ENCODE results near the gene TMEM190.
A peak's percentile ranks its signal among the peaks of the same experiment; 100 is the strongest.

TMEM190 gene

GRCh38 chr19:55365245-55365644, 11.4 kb upstream of the TMEM190 start:
- Histone ChIP-seq H3K4me3 (ENCODE audit: low read depth, low read length) (no peak overlapping the region), H3K27ac (ENCODE audit: extremely low read depth, low read depth, low read length) (no peak overlapping the region), H3K4me1 (ENCODE audit: control insufficient read depth, insufficient read depth, low read length) (peaks cover 5% of the 10 kb centered on the region; the same call in 1 of the 2 replicates), H3K36me3 (ENCODE audit: control insufficient read depth in 2 of 2, insufficient read depth in 1 of 2, low read length in 2 of 2) (no peaks in the 10 kb centered on the region), H3K9me3 (ENCODE audit: control insufficient read depth, insufficient read depth, low read depth, low read length) (no peaks in the 10 kb centered on the region)
- CTCF ChIA-PET, result no interaction called here
- no peak for TF ChIP-seq ZNF354C (tag by site-specific recombination; IDR thresholded peaks at IDR 0.05; ENCODE audit: borderline replicate concordance, low read depth)
- no peak for TF ChIP-seq REST (tag by site-specific recombination; IDR thresholded peaks at IDR 0.05)
- no peak for TF ChIP-seq MZF1 (tag by site-specific recombination; IDR thresholded peaks at IDR 0.05; ENCODE audit: borderline replicate concordance)
- no peak for TF ChIP-seq ZNF18 (tag by site-specific recombination; IDR thresholded peaks at IDR 0.05)
- TF ChIP-seq ZNF302 (tag by site-specific recombination; IDR thresholded peaks at IDR 0.05; ENCODE audit: low read depth), result no peak
- TF ChIP-seq ZNF776 (tag by site-specific recombination; IDR thresholded peaks at IDR 0.05; ENCODE audit: borderline replicate concordance), result no peak
- no peak for TF ChIP-seq BCL11B (tag by site-specific recombination; IDR thresholded peaks at IDR 0.05; ENCODE audit: low read depth)
- no peak for TF ChIP-seq ZSCAN4 (tag by site-specific recombination; IDR thresholded peaks at IDR 0.05)
- POLR2A ChIA-PET, result interaction anchor here (1.0 kb wide), 1 partner anchor 26 kb away, joined by 4 read pairs; no protein-coding TSS in a partner anchor

- CTCF ChIA-PET, result no interaction called here
- no peak overlapping the region for H3K27ac ChIP-seq (ENCODE audit: extremely low read depth, low read depth, low read length)
- no peak overlapping the region for H3K4me3 ChIP-seq (ENCODE audit: low read depth, low read length)
- POLR2A ChIA-PET, result interaction anchor here (0.9 to 1.3 kb wide), 2 partner anchors 16 to 26 kb away, joined by 3 to 5 read pairs; partner anchors contain the start of gene KMT5C
- H3K9me3 ChIP-seq (ENCODE audit: control insufficient read depth, insufficient read depth, low read depth, low read length), result no peaks in the 10 kb centered on the region
- H3K36me3 ChIP-seq (ENCODE audit: control insufficient read depth in 2 of 2, insufficient read depth in 1 of 2, low read length in 2 of 2), result no peaks in the 10 kb centered on the region
- peaks cover 5% of the 10 kb centered on the region; the same call in 1 of the 2 replicates for H3K4me1 ChIP-seq (ENCODE audit: control insufficient read depth, insufficient read depth, low read length)
- no peak for TF ChIP-seq IKZF3 (tag by site-specific recombination; IDR thresholded peaks at IDR 0.05)
- TF ChIP-seq ZNF513 (tag by site-specific recombination; IDR thresholded peaks at IDR 0.05), result no peak
- no peak for TF ChIP-seq ZNF529 (tag by site-specific recombination; IDR thresholded peaks at IDR 0.05; ENCODE audit: insufficient replicate concordance)
- 0 out of 2 replicates have a peak, but pooled peaks have one; percentile 34 for TF ChIP-seq PATZ1 (tag by site-specific recombination; IDR thresholded peaks at IDR 0.05)
- peak; percentile 32 for TF ChIP-seq ZNF398 (tag by site-specific recombination; IDR thresholded peaks at IDR 0.05)
- TF ChIP-seq ZNF561 (tag by site-specific recombination; IDR thresholded peaks at IDR 0.05; ENCODE audit: borderline replicate concordance), result no peak
- TF ChIP-seq TCF7L2 (IDR thresholded peaks at IDR 0.05; ENCODE audit: borderline replicate concordance, low read depth, low read length), result no peak
- TF ChIP-seq OSR2 (tag by site-specific recombination; IDR thresholded peaks at IDR 0.05), result no peak
- no peak for TF ChIP-seq PBX3 (CRISPR knock-in tag; IDR thresholded peaks at IDR 0.05)
- TF ChIP-seq ZBTB48 (tag by site-specific recombination; IDR thresholded peaks at IDR 0.05), result no peak
- no peak for TF ChIP-seq ZNF146 (tag by site-specific recombination; IDR thresholded peaks at IDR 0.05)
- no peak for TF ChIP-seq ZBTB17 (tag by site-specific recombination; IDR thresholded peaks at IDR 0.05)
These were observed 10.7 kb upstream of the TMEM190 start for GRCh38 chr19:55365964-55366363.

All from HEK293 (cell line).